GM19467 (cell line): ENCODE results near the gene RNF113B.

Source experiments
- ATAC-seq: cut with Tn5 transposase; IDR thresholded peaks from one replicate; pipeline ENCODE4 v1.9.1; 2021; ENCODE audit warnings: mild to moderate bottlenecking, moderate library complexity; ENCODE audit not compliant: unreplicated experiment

Gene RNF113B

DNA sequence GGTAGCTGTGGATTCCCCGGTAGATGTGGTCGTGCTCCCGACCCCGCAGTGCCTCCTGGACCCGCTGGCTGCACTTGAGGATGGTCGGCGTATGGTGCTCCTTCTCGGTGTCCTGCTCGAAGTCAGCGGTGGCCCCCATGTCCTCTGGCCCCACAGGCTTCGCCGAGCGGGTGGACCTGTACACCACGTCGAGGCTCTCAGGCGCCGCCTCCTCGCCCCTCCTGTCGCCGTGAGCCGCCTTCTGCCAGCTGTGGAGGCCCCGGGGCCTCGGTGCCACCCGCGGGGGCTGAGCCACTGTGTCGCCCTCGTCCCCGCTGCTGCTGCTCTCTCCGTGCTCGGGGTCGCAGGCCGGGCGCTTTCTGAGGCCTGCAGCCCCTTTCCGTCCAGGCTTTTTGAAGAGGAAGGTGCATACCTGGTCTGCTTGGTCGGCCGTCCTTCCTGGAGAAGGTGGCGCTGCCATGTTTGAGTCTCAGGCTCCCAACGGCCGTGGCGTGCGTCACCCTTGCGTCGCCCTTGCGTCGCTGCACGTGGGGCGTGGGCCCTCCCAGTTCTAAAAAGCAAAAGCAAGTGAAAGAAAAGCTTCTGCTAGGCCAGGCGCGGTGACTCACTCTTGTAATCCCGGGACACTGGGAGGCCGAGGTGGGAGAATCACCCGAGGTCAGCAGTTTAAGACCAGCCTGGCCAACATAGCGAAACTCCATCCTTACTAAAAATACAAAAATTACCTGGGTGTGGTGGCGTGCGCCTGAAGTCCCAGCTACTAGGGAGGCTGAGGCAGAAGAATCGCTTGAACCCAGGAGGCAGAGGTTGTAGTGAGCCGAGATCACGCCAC is at the start of gene RNF113B:
Gene RNF113B (minus strand): TSS at position 493 of the 832 bp plus-strand sequence. CDS start 33 bp downstream, at position 460.
- ATAC-seq = no peak

DNA sequence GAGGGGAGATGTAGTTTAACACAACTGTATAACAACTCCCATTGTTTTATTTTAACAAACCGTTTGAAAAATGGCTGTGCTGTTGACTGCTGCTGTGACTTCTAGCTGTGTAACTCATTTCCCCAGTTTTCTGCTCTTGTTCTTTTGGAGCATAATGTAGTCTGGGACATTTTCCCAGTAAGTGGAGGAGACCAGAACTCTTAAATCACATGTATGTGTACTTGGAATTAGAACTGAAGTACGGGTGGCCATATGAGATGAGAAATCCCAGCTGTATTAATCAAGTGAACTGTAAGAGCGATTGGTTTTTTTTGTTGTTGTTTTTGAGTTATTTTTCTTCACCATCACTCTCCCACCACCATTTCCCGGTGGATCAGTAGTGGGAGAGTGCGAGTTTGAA is 49.4 kb upstream of the RNF113B start:
- no peak for ATAC-seq

DNA sequence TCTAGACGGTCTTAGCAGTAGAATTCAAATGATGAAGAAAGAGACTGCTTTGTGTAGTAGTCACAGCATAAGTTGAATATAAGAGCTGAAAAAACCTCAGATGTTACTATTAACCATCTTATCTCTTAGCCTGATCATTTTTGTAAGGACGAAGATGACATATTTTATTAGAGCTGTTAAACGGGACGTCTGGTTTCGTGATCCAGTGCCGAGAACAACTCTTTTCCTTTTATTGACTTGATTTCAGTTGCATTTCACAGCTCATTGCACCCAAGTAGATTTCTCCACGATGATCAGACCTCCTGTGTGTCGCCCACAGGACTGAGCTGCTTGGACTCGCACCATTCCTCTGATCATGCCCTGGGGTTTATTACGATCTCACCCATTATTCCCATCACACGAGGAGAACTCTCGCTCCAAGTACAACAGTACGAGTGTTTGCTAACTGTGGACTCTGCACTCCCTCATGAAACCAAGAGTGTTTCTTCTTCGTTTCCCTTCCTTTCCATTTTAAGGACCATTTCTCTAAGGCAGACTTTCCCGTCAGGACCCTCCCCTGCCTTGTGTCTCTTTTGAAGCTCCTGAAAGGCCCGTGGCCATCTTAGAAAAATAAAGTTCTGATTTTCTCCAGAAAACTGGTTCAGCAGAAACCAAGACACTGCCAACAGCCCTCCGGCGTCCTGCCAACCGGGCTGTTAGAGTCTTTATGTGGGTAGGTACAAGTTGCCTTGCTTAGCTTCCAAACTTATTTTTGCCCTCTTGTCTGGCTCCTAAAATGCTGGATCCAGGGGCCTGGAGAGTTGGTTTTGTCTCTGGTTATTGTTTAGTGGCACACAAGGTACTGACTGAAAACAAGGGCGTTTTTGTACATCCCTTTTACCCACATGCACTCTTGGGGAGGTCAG is 48.2 kb upstream of the RNF113B start:
- ATAC-seq = no peak

DNA sequence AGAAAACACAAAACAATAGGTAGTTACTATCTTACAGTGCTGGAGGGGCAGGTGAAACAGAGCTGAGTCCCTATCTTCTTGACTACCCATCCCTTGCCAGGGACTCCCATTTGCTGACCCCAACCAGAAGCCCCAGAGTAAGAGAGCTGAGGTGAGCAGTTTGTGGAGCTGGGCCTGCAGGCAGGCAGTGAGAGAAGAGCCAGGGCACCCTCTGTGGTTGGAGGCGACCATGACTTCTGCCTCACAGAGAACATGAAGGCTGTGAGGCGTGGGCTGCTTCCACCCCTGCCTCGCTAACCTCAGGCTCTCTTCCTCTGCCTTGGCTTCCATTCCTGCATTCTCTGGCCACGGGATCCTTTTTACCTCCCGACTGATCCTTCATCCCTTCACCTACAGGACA is 47.5 kb upstream of the RNF113B start:
- ATAC-seq = no peak

DNA sequence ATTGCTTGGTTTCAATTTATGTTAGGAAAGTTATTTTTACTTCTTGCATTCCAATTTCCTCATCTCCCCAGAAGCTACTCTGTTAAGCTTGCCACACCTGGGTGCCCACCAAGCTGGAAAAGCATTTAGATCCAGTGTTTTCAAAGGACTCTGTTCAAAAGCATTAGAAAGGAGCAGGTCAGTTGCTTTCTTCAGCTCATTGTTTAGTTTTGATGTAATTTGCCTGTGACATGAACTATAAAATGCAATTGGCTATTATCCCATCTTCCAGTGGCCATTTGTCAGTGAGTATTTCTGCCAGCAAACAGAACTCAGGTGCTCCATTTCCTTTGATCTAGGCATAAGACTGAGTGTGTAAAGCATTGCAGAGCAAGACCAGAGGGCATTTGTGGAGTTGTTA is 46.7 kb upstream of the RNF113B start:
- no peak for ATAC-seq

DNA sequence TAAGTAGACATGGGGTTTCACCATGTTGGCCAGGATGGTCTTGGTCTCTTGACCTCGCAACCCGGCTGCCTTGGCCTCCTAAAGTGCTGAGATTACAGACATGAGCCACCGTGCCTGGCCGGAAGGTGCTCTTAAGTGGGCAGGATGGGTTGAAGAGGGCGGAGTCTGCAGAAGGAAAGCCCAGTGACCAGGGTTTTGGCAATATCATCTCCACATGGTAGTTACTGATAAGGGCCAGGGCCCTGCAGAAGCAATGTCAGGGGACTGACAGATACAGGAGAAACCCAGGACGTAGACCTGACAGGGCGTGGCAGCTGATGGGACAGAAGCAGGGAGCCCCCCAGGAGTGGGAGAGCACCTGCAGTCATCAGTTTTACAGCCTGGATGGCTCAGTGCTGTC is 45.7 kb upstream of the RNF113B start:
- no peak for ATAC-seq

DNA sequence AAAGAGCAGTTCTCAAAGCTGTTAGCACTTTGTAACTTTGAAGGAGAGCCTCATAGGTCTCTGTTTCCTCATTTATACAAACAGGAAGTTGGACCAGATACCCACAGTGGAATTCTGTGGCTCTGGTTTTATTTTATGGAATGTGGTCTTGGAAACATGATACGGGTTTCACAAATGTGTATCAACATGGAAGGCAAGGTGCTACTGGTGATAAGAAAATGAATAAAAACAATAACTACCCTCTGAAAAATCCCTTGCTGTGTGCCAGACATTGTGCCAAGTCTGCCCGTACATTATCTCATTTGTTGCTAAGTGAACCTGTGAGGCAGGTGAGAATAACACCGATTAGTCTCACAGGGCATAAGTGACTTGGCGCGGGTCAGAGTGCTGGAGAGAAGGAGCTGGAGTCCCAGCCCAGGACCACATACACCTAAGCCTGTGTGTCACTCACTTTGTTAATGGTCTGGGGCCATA is 45.0 kb upstream of the RNF113B start:
- ATAC-seq = no peak

DNA sequence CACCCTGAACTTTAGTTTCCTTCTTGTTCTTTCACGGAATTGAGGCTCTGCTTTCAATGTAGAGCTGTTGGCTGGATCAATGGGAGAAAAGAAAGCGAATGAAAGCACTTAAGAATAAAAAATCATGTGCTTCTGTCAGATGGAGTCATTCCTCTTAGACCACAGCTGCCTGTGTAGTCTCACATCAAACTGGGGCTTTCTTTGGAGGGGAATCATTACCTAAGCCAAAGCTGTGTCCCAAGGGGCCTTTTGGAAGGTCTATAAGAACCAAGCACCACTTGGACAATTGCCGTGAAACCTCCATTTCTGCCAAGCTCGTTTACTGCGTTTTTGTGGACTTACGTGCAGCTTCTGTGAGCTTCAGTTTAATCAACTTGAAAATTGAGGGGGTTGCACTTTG is 44.2 kb upstream of the RNF113B start:
- no peak for ATAC-seq

DNA sequence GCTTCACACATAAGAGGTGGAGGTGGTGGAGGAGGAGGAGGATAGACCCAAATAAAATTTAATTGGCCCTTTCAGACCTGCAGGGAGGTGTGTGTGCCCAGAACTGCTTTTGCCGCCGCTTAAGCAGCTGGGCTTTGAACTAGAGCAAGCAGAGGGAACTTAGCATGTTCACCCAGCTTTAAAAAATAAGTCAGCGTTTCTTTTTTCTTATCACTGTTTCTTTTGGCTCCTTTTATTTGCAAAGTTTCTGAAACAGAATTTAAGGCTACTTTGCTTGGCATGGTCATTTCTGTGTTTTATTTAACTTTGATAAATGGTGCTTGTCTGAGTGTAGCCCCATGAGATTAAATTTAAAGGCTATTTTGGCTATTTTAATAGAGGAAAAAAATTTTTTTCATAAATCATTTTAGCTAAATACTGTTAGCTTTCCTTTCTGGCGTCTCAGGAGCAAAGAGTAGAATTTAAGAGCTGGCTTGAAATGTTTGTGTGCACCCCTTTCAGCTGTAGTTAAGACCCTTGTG is 43.3 kb upstream of the RNF113B start:
- no peak for ATAC-seq

DNA sequence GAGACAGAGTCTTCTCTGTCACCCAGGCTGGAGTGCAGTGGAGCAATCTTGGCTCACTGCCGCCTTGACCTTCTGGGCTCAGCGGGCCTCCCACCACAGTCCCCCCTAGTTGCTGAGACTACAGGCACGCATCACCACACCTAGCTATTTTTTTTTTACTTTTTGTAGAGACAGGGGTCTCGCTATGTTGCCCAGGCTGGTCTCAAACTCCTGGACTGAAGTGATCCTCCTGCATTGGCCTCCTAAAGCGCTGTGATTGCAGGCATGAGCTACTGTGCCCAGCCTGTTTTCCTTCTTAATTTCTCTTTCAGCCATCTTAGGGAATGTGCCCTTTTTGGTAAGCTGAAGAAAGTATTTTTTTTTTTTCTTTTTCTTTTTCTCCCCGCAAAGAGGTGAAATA is 42.6 kb upstream of the RNF113B start:
- ATAC-seq = no peak

DNA sequence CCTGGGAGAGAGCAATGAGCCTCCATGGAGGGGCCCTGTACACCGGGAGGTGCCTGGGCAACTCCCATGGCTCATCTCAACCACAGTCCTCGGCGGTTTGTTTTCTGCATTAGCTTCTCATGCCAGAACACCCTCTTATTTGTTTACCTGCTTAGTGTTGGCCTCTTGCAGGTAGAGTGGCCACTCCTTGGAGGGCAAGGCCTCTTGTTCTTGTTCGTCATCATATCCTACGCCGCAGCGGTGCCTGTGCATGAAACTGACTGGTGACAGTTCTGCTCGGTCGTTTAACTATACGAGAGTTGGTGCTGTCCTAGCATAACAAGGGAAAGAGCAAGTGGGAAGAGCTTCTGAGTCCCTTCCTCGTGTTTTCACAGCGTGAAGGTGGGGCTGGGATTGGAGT is 40.5 kb upstream of the RNF113B start:
- no peak for ATAC-seq

DNA sequence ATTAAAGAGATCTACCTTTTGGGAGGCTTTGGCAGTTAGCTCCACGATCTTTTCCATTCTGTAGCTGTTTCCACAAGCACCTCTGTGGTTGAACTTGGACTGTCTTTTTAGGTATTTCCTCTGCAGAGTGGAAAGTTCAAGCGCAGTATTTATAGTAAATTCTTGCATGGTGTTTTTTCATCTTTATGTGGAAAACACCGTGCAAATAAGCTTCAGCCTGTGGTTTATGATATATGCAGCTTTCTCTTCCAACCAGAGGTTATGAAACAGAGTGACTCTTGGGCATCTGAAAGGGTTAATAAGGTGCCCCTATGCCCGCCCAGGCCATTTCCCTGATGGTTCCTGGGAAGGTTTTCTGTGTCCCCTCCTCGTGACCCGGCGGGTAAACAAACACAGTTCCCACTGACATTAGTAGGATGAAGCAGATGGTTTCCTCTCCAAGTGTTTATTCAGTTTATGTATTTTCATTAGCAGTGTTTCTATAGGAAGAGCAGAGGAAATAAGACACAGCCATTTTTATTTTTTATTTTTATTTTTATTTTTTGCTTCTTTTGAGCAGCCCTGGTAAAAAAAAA is 39.7 kb upstream of the RNF113B start:
- no peak for ATAC-seq

DNA sequence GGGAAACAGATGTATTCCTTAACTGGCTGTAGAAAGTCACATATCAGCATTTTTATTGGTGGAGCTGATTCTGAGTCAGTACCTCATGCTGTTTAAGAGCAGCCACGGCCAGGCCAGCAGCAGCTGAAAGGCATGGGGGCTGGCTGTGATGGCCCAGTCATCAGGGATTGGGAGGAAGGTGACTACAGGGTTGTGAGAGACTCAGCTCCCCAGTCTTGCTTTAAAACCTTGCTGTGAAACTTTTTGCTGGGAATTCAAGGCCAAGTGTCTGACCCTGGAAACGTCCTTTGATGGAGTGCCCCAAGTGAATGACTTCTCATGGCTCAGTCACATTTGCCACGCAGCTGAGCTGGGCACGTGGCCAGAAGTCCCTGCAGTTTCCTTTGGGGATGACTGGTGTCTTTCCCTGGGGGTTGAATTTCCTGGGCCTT is 39.1 kb upstream of the RNF113B start:
- no peak for ATAC-seq

DNA sequence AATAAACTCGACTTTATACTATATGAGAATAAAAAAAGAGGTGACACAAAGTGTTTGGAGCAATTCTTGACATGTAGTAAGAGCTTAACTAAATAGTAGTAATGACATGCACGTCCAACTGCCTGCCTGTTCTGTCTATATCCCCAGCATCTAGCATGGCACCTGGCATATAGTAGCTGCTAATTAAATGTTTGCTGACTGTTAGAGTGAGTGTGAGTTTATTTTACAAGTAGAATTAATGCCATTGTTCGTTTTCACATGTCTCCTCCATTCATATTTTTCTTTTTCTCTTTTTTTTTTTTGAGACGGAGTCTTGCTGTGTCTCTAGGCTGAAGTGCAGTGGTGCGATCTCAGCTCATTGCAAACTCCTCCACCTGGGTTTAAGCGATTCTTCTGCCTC is 38.4 kb upstream of the RNF113B start:
- ATAC-seq = no peak

DNA sequence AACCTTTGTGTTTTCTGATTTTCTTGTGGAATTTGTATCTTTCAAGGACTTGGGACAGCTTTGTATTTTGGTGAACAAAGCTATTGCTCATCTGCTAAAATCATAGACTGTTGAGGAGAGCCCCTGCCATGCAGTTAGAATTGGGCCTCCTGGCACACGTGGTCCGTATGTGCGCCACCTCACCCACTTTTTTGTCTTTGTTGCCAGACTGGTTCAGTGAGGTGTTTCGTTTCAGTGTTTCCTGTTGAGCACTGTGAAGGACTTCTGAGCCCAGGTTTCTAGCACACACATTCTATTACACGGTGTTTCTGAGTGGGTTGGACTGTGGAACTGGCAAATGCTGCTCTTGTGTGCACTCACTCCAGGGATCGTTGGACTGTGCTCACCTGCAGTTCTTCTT is 37.6 kb upstream of the RNF113B start:
- no peak for ATAC-seq

DNA sequence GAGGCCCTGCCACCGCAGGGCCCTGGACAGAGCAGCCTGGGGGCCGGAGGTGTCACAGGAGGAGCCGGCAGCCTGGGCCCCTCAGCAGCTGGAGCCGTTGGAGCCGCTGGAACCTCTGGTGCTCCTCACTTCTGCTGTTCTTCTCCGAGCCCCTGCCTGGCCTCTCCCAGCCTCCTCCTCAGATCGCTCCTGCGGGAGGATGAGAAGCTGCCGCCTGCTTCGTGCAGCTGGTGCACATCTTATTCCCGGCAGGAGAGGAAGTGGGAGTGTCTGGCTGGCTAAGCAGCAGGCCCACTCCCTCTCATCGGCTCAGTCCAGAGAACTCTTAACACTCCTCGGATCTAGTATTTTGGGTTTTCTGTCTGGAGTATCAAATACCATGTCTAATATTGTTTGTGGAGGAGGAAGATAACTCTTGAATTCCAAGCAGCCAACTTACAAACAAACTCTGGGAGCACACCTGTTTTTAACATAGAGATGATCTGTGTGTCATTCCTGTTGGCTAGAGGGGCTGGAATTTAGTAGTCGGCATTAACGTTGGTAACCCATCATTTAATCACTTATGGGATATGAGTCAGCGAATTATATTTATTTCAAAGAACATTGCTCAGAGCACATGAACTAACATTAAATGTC is 37.1 kb upstream of the RNF113B start:
- no peak for ATAC-seq

DNA sequence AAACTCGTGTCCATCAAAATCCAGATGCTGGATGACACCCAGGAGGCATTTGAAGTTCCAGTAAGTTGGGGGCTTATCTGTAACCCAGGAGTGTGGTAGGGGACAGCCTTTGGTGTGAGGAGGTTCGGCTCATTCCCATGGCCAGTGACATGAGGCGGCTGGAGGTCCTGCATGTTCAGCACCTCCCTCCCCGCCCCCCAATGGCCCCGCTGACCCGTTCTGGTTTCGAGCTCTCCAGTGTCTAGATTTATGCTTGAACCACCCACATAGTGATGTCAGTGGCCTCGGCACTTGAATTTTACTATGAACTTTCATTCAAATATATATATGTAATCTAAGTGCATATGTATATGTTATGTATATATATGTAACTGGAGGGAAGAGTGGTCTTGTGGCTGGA is 36.3 kb upstream of the RNF113B start:
- no peak for ATAC-seq

DNA sequence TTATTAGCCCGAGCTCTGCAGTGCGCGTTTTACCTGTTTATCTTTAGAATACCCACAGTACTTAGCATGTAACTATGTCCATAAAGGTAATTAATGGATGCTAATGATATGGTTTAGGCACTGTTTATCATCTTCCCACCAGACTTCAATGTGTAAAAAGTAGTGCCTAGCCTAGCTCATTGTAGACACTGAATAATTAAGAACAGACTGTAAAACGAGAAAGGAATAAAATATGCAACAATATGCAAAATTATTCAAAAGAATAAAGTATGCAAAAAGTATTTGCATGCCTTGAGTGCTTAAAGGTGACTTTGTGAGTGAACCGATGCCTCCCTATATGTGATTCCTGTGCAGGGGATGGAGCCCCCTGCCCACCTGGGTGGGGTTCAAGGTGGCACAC is 35.7 kb upstream of the RNF113B start:
- ATAC-seq = no peak

DNA sequence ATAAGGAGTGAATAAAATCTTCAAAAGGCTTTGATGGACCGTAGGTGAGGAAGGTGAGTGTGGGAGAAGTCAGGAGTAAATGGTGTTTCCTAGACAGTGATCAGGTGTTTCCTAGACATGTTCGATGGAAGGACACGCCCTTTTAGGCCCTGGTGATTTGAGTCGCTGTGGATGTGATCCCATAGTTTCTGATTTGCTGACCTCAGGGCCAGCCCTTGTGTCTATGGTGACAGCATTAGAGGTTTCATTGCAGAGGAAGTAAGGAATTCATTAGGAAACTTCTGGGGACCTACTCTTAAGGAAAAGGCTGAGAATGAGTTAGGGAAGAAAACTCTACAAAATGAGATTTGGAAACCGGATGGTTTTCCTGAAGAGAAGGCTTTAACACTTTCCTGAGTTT is 31.5 kb upstream of the RNF113B start:
- ATAC-seq = no peak

DNA sequence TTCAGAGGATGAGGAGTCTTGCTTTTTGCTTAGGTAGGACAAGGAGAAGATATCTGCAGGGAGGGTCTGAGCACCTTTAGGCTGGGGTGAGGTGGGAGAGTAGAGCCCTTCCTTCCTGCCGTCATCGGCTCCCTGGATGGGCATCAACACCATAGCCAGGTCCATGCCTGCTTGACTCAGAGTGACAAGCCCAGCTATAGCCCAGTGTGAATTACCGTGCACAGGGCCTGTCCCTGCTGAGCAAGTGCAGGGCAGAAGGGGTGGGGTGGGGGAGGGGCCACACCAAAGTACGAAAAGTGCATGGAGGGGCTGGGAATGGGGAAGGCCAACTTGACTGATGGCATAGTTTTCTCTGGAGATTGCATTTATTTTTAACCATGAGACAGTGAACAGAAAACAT is 30.3 kb upstream of the RNF113B start:
- ATAC-seq = no peak

DNA sequence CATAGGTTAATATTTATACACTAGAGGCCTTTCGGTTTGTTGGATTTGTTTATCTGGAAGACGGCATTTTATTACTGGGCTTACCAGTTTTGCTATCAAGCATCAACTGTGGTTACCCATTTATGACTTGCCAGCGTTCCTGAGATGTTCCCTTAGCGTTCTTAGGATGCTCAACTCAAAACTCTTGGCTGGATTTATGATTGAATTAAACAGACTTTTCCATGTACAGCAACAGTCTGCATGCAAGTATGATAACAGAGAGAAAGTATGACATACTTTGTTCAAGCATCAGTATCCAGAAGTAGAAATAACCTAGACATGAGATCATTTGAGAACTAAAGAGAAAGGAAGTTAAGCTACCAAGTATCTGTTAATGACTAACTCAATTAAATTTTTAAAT is 29.9 kb upstream of the RNF113B start:
- ATAC-seq = no peak
